ENCODE results near the gene FOXS1. TPM values are rescaled to one million over a fixed set of nuclear protein-coding genes. Genes with fewer than 3 reads are reported as not detected.

Gene FOXS1
- total RNA-seq, 1 donor from 2014 or later = 0.22 TPM

DNA sequence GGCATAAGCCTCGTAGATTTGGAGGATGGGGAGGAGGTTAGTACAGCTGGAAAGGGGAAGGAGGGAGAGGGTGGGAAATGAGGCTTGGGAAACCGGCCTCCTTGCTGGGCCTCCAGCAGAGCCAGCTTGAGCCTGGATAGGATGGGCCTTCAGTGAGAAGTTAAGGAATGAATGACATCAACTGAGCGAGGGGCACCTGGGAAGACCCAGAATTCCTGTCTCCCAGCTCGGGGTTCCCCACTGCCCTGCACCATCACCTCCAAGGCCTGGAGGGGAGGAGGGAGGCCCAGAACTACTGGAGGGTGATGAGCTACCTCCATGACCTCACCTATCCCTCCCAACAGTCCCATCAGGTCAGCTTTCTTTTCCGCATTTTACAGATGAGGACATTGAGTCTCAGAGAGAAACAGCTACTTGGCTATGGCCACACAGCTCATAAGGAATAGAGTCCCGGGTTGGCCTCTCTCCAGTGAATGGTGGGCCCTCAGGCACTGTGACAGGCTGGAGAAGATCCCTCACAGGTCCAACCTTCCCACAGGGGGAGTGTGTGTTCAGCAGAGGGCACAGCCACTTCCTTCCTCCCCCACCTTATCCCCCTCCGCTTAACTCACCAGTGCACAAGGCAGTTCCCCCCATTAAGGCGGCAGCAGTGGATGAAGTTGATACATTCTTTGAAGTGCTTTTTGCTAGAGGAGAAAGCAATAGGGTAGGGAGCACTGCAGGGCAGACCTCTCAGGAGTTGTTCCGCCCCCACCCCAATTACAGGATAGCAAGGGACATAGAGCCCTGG is 18.1 kb upstream of the FOXS1 start:
- Mint-ChIP-seq H3K9me3 (no peaks in the 10 kb centered on the region), H3K4me1 (ENCODE audit: unreplicated experiment) (peaks cover 25% of the 10 kb centered on the region), H3K27ac (no peak overlapping the region), H3K4me3 (peak overlapping the region; percentile 94), H3K27me3 (peaks cover 39% of the 10 kb centered on the region), H3K36me3 (no peaks in the 10 kb centered on the region)
- DNase-seq (ENCODE audit: extremely low spot score, unreplicated experiment) = no peak
- TF ChIP-seq, protein P1, sequence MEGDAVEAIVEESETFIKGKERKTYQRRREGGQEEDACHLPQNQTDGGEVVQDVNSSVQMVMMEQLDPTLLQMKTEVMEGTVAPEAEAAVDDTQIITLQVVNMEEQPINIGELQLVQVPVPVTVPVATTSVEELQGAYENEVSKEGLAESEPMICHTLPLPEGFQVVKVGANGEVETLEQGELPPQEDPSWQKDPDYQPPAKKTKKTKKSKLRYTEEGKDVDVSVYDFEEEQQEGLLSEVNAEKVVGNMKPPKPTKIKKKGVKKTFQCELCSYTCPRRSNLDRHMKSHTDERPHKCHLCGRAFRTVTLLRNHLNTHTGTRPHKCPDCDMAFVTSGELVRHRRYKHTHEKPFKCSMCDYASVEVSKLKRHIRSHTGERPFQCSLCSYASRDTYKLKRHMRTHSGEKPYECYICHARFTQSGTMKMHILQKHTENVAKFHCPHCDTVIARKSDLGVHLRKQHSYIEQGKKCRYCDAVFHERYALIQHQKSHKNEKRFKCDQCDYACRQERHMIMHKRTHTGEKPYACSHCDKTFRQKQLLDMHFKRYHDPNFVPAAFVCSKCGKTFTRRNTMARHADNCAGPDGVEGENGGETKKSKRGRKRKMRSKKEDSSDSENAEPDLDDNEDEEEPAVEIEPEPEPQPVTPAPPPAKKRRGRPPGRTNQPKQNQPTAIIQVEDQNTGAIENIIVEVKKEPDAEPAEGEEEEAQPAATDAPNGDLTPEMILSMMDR (conservative IDR thresholded peaks at IDR 0.05) = no peak

DNA sequence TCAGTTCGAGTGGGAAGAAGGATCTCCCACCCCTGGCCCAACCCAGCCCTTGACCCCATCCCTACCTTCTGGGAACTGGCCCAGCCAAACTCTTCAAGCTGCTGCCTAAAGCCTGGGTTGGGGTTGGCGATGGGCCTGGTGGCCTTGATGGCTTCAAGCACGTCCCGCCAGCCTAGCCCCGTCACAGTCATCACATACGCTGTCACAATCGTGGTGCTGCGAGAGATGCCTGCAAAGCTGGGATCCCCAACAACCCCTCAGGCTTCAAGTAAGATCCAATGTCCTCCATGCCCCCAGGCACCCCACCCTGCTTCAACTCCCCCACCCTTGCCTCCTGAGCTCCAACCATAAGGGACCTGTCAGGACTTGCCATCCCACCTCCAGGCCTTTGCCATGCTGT is 17.1 kb upstream of the FOXS1 start:
- Mint-ChIP-seq H3K4me3 (peak overlapping the region; percentile 94), H3K36me3 (no peaks in the 10 kb centered on the region), H3K27ac (no peak overlapping the region), H3K4me1 (ENCODE audit: unreplicated experiment) (peaks cover 24% of the 10 kb centered on the region), H3K9me3 (no peaks in the 10 kb centered on the region), H3K27me3 (peaks cover 42% of the 10 kb centered on the region)
- TF ChIP-seq, protein P1 (conservative IDR thresholded peaks at IDR 0.05) = no peak
- DNase-seq (ENCODE audit: extremely low spot score, unreplicated experiment) = no peak

DNA sequence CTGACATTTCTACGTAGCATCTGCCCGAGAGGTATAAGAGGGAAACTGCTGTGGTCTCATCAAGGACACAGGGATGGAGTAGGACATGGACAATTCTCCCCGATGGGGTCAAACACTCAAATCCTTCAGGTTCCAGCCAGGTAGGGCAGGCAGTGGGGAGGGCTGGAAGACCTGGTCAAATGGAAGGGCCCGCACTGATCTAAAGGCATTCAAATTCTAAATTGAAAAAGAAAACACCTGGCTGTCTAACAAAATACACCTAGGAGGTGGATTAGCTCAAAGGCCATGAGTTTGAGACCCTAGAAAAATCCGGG is 16.7 kb upstream of the FOXS1 start:
- peak overlapping the region; percentile 94 for H3K4me3 Mint-ChIP-seq
- no peak for DNase-seq (ENCODE audit: extremely low spot score, unreplicated experiment)
- TF ChIP-seq, protein P1 (conservative IDR thresholded peaks at IDR 0.05) = no peak
- H3K27me3 Mint-ChIP-seq = peaks cover 44% of the 10 kb centered on the region
- H3K27ac Mint-ChIP-seq = peak overlapping the region; percentile 85
- no peaks in the 10 kb centered on the region for H3K9me3 Mint-ChIP-seq
- H3K4me1 Mint-ChIP-seq (ENCODE audit: unreplicated experiment) = peaks cover 21% of the 10 kb centered on the region
- no peaks in the 10 kb centered on the region for H3K36me3 Mint-ChIP-seq

DNA sequence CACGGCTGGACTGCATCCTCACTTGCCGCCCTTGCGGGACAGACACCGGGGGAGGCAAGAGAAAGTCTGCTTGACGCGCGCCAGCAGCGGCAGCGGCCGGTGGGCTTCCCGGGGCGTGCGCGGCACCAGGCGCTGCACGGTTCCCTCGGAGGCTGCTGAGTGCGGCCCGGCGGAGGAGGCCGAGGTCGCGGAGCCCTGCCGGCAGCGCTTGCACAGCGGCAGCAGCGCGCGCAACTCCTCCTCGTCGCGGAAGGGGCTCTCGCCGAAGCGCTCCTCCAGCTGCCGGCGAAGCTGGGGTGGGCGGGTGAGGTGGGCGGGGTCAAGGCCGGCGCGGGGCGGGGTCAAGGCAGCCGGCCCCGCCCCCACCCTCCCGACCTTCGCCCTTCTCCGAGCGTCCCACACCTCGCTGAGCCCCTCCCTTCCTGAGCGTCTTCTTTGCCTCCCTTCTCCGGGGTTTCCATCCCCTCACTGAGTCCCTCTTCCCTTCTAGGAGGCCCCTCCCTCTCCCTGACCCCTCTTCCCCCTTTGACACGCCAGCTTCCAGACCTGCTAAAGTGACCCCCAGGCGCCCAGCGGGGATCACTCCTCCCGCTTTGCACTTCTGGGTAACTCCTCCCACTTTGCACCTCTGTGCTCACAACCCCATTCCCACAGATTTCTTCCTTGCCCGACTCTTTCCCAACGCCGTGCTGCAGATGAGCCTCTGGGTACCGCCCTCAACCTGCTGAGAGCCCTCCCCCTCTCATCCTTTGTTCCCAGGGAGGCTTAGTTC is 16.2 kb upstream of the FOXS1 start:
- DNase-seq (ENCODE audit: extremely low spot score, unreplicated experiment) = peak; percentile 88
- Mint-ChIP-seq H3K4me1 (ENCODE audit: unreplicated experiment) (peaks cover 20% of the 10 kb centered on the region), H3K36me3 (no peaks in the 10 kb centered on the region), H3K27ac (peak overlapping the region; percentile 85), H3K27me3 (peaks cover 42% of the 10 kb centered on the region), H3K4me3 (peak overlapping the region; percentile 94), H3K9me3 (no peaks in the 10 kb centered on the region)
- TF ChIP-seq, protein P1 (conservative IDR thresholded peaks at IDR 0.05) = no peak

DNA sequence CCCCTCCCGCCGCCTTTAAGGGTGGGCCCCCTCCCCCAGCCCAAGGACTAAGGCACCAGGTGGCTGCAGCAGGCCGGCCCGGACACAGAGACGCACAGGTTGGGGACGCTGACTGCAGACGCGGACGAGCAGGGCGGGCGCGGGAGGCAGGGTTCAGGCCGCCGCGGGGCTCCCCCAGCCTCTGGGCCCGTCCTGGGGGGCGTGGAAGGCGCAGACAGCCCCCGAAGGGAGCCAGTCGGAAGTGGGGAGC is 15.7 kb upstream of the FOXS1 start:
- peaks cover 20% of the 10 kb centered on the region for H3K4me1 Mint-ChIP-seq (ENCODE audit: unreplicated experiment)
- TF ChIP-seq, protein P1 (conservative IDR thresholded peaks at IDR 0.05) = no peak
- DNase-seq (ENCODE audit: extremely low spot score, unreplicated experiment) = no peak
- no peaks in the 10 kb centered on the region for H3K36me3 Mint-ChIP-seq
- no peak overlapping the region for H3K27ac Mint-ChIP-seq
- H3K27me3 Mint-ChIP-seq = peaks cover 40% of the 10 kb centered on the region
- H3K9me3 Mint-ChIP-seq = no peaks in the 10 kb centered on the region
- peak overlapping the region; percentile 82 for H3K4me3 Mint-ChIP-seq
